HFF-Myc (cell line): ENCODE measurements around the gene PRIM1.
"Not testable (repeated sequence)": the region's sequence is repeated elsewhere in the genome, so short reads cannot be mapped to it uniquely, and the experiment has no call there.

Experiments used
- DNase-seq: peaks from one replicate; pipeline ENCODE4 v3.0.0-alpha.2; 2011; ENCODE audit warnings: low read depth; ENCODE audit errors: extremely low read depth
- H3K4me3 ChIP-seq: replicated peaks from 2 replicates; pipeline ENCODE4 v1.5.1; 2011; ENCODE audit warnings: low read depth, mild to moderate bottlenecking, control low read depth, low read length
- TF ChIP-seq, protein P1 (sequence below): IDR thresholded peaks from 2 replicates; pipeline ENCODE4 v1.5.1; 2012; ENCODE audit warnings: mild to moderate bottlenecking, low read depth, low read length, control low read depth; ENCODE audit errors: missing control alignments

The PRIM1 gene

DNA sequence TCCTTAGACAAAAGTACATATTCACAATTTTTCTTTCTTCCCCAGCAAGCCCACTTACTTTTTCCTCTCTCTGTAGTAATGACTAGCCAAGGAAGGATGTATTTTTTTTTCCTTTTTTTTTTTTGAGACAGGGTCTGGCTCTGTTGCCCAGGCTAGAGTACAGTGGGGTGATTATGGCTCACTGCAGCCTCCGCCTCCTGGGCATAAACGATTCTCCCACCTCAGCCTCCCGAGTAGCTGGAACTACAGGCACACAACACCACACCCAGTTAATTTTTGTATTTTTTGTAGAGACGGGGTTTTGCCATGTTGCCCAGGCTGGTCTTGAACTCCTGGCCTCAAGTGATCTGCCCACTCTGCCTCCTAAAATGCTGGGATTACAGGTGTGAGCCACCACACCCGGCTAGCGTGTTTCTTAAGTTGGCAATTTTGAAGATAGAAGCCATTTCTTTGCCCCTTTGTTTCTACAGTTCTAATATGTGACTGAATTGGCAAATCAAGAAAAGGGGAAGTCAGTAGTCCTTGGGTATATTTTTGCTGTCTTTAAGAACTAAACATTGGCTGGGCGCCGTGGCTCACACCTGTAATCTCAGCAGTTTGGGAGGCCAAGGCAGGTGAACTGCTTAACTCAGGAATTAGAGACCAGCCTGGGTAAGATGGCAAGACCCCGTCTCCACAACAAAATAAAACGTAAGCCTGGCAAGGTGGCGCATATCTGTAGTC lies 23.8 kb downstream of the PRIM1 start:
- TF ChIP-seq, protein P1, sequence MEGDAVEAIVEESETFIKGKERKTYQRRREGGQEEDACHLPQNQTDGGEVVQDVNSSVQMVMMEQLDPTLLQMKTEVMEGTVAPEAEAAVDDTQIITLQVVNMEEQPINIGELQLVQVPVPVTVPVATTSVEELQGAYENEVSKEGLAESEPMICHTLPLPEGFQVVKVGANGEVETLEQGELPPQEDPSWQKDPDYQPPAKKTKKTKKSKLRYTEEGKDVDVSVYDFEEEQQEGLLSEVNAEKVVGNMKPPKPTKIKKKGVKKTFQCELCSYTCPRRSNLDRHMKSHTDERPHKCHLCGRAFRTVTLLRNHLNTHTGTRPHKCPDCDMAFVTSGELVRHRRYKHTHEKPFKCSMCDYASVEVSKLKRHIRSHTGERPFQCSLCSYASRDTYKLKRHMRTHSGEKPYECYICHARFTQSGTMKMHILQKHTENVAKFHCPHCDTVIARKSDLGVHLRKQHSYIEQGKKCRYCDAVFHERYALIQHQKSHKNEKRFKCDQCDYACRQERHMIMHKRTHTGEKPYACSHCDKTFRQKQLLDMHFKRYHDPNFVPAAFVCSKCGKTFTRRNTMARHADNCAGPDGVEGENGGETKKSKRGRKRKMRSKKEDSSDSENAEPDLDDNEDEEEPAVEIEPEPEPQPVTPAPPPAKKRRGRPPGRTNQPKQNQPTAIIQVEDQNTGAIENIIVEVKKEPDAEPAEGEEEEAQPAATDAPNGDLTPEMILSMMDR, result no peak
- no peak for DNase-seq
- H3K4me3 ChIP-seq, result no peak overlapping the region

DNA sequence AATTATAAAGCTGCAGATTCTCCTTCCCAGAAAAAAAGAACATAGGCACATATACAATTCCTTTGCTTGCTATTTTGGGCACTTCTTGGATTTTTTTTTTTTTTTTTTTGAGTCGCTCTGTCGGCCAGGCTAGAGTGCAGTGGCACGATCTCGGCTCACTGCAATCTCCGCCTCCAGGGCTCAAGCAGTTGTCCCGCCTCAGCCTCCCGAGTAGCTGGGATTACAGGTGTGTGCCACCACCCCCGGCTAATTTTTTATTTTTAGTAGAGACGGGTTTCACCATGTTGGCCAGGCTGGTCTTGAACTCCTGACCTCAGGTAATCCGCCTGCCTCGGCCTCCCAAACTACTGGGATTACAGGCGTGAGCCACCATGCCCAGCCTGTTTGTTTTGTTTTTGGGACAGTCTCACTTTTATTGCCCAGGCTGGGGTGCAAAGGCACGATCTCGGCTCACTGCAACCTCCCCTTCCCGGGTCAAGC lies 25.9 kb downstream of the PRIM1 start:
- not testable (repeated sequence) for DNase-seq, H3K4me3 ChIP-seq

DNA sequence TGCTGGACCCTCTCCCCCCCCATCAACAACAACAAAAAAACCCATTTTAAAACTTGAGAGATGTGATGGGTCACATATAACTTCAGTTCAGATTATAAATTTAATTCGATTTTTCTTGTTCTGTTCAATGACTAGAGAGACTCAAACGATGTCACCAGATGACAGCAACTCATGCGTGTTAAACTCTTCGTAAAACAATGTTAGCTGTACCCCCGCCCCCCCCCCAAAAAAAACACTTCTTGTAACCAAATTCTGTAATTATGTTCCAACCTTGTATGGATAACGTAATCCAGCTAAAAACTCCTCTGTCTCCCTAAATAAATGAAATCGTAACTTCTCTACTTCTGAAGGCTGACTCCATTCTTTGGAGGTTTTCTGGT lies 26.4 kb downstream of the PRIM1 start:
- DNase-seq, result no peak
- peak overlapping the region; percentile 95 for H3K4me3 ChIP-seq
- TF ChIP-seq, protein P1, result no peak

DNA sequence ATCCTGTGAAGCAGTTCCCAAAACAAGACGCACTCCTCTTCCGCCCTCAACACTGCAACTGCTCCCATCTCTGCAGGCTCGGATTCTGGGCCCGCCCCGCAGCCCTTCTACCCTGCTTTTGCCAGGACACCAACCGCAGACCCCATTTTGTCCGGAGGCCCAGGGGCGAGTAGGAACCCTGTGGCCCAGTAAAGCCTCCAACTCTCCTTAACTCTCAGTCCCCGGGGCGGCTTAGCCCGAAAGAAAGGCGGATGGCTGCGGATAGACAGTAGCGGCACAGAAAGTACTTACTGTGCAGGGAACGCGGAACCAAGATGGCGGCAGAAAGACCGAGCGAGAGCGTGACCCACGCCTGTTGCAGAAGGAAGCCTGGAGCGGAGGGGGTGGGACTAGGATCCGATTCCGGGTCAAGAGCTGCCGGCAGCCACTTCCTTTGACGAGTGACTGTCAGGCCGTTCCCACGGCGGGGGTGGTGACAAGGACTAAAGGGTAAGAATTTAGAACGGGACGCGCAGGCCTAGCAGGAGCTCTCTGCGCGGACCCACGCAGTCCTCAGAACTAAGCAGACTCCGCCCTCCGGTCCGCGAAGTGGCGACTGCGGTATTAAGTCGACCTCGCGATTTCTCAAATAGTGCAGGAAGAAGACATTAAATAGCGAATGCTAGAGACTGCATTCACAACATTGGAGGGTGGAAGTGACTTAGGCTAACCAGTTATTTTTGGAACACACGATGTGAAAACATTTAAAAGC lies 27.0 kb downstream of the PRIM1 start, which contains the start of gene NACA:
Gene NACA, minus strand, starts transcription at position 328 of the 751 bp plus-strand sequence. CDS start 778 bp downstream, outside the sequence.
- TF ChIP-seq, protein P1, result no peak
- H3K4me3 ChIP-seq, result peak within 1 kb of the TSS; percentile 95
- peak; percentile 85 for DNase-seq

DNA sequence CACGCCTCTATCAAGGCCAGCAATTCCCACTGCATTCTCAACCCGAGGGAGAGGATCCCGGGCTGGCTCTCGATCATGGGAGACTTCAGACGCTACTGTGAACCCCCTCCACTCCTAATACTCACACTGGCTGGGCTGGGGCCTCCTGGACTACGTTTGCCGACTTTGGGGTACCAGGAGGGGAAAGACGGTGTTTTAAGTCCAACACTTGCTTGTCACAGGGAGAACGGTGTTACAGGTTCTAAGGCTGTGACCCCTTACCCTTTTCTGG lies 27.5 kb downstream of the PRIM1 start:
- H3K4me3 ChIP-seq, result peak overlapping the region; percentile 95
- DNase-seq, result no peak
- TF ChIP-seq, protein P1, result no peak

DNA sequence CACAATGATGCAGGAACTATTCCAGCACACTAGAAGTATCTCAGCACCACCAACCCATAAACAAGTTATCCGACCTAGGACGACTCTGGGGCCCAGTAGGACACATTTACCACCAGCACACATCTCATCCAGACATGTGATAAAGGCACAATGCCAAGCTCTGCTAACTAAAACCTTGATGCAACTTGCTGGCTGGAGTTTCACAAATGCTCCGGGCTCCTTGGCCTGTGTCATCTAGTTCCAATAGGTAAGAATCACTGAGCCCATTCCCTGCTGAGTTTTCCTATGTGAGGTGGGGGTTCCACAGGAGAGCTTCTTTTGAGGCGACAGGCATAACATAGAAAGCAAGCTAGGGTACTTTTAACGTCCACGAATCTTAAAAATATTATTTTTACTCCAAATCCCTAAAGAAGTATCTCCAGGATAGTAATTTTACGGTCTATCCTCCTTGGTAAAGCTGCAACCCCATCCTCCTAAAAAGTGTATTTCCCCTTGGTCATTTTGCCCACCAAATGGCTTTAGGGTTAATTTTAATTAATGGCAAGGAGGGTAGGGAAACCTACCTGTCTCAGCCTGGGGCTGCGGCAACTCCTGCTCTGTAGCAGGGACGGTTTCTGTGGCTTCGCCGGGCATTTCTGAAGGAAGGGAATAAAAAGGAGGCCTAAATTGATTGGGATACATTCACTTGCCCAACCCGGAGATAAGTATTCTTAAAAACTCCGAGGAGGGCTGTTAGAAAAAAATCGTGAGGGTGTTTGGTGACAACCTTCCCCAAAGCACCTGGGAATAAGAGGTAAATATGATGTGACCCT lies 28.0 kb downstream of the PRIM1 start:
- TF ChIP-seq, protein P1, result no peak
- no peak for DNase-seq
- H3K4me3 ChIP-seq, result peak overlapping the region; percentile 95

DNA sequence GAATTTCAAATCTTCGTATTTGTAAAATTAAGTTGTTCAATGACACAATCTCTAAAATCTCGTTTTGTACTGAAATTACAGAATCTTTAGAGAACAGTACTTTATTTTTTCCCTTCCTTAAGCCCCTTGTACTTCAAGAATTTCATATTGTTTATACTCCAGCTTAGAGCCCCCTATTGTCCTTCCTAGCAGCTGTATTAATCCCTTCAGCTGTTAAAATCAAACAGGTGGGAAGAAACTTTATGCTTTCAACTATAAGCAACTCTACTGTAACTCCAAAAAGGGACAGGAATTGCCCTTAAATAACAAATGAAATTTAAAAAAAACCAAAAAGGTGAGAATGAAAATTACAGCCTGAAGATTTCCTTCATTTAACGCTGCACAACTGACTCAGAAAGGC lies 28.8 kb downstream of the PRIM1 start:
- peak overlapping the region; percentile 95 for H3K4me3 ChIP-seq
- DNase-seq, result no peak
- TF ChIP-seq, protein P1, result no peak
